ENCODE results near the gene CNTNAP2. TPM values are rescaled to one million over a fixed set of nuclear protein-coding genes. Genes with fewer than 3 reads are reported as not detected.

The CNTNAP2 gene
- polyA plus RNA-seq, 2 donors: 0.41 to 0.48 TPM

GRCh38 chr7:147903536-147904218, 1787.1 kb downstream of the CNTNAP2 start:
- Histone ChIP-seq H3K27ac (ENCODE audit: low read depth in 2 of 2, low read length in 1 of 2) (no peak overlapping the region), H3K4me3 (ENCODE audit: low read depth in 1 of 2, low read length in 2 of 2) (no peak overlapping the region), H3K27me3 (ENCODE audit: control insufficient read depth in 1 of 2, insufficient read depth in 2 of 2, low read length in 2 of 2) (no peaks in the 10 kb centered on the region), H3K36me3 (ENCODE audit: control insufficient read depth in 2 of 2, insufficient read depth in 2 of 2, low read length in 1 of 2) (no peaks in the 10 kb centered on the region), H3K4me1 (ENCODE audit: control insufficient read depth in 2 of 2, insufficient read depth in 2 of 2, low read length in 1 of 2) (no peaks in the 10 kb centered on the region), H3K9me3 (ENCODE audit: control insufficient read depth in 2 of 2, insufficient read depth in 1 of 2, low read depth in 1 of 2, low read length in 1 of 2) (no peaks in the 10 kb centered on the region)
- WGBS, 2 donors: 80 to 83% methylated on average over 13 of the region's 13 CpGs

GRCh38 chr7:147904219-147904576, 1787.6 kb downstream of the CNTNAP2 start:
- WGBS, 2 donors: 42 to 59% methylated on average over 3 of the region's 3 CpGs
- H3K36me3 ChIP-seq (ENCODE audit: control insufficient read depth in 2 of 2, insufficient read depth in 2 of 2, low read length in 1 of 2): no peaks in the 10 kb centered on the region
- H3K27me3 ChIP-seq (ENCODE audit: control insufficient read depth in 1 of 2, insufficient read depth in 2 of 2, low read length in 2 of 2): no peaks in the 10 kb centered on the region
- no peaks in the 10 kb centered on the region for H3K4me1 ChIP-seq (ENCODE audit: control insufficient read depth in 2 of 2, insufficient read depth in 2 of 2, low read length in 1 of 2)
- no peak overlapping the region for H3K4me3 ChIP-seq (ENCODE audit: low read depth in 1 of 2, low read length in 2 of 2)
- H3K27ac ChIP-seq (ENCODE audit: low read depth in 2 of 2, low read length in 1 of 2): no peak overlapping the region
- no peaks in the 10 kb centered on the region for H3K9me3 ChIP-seq (ENCODE audit: control insufficient read depth in 2 of 2, insufficient read depth in 1 of 2, low read depth in 1 of 2, low read length in 1 of 2)

- Histone ChIP-seq H3K9me3 (ENCODE audit: control insufficient read depth in 2 of 2, insufficient read depth in 1 of 2, low read depth in 1 of 2, low read length in 1 of 2) (peaks cover 0 to 3% of the 10 kb centered on the region in 2 donors), H3K27me3 (ENCODE audit: control insufficient read depth in 1 of 2, insufficient read depth in 2 of 2, low read length in 2 of 2) (no peaks in the 10 kb centered on the region), H3K4me3 (ENCODE audit: low read depth in 1 of 2, low read length in 2 of 2) (no peak overlapping the region), H3K4me1 (ENCODE audit: control insufficient read depth in 2 of 2, insufficient read depth in 2 of 2, low read length in 1 of 2) (no peaks in the 10 kb centered on the region), H3K27ac (ENCODE audit: low read depth in 2 of 2, low read length in 1 of 2) (no peak overlapping the region), H3K36me3 (ENCODE audit: control insufficient read depth in 2 of 2, insufficient read depth in 2 of 2, low read length in 1 of 2) (no peaks in the 10 kb centered on the region)
- WGBS, 2 donors: 73 to 74% methylated on average over 10 of the region's 10 CpGs
Measured at GRCh38 chr7:147909431-147910148, 1793.0 kb downstream of the CNTNAP2 start.

GRCh38 chr7:147911201-147911601, 1794.6 kb downstream of the CNTNAP2 start:
- H3K27me3 ChIP-seq (ENCODE audit: control insufficient read depth in 1 of 2, insufficient read depth in 2 of 2, low read length in 2 of 2): no peaks in the 10 kb centered on the region
- H3K4me1 ChIP-seq (ENCODE audit: control insufficient read depth in 2 of 2, insufficient read depth in 2 of 2, low read length in 1 of 2): no peaks in the 10 kb centered on the region
- H3K27ac ChIP-seq (ENCODE audit: low read depth in 2 of 2, low read length in 1 of 2): no peak overlapping the region
- peaks cover 0 to 3% of the 10 kb centered on the region in 2 donors for H3K9me3 ChIP-seq (ENCODE audit: control insufficient read depth in 2 of 2, insufficient read depth in 1 of 2, low read depth in 1 of 2, low read length in 1 of 2)
- no peak overlapping the region for H3K4me3 ChIP-seq (ENCODE audit: low read depth in 1 of 2, low read length in 2 of 2)
- 29 to 34% methylated on average over 3 of the region's 3 CpGs for WGBS, 2 donors
- H3K36me3 ChIP-seq (ENCODE audit: control insufficient read depth in 2 of 2, insufficient read depth in 2 of 2, low read length in 1 of 2): no peaks in the 10 kb centered on the region

GRCh38 chr7:147912291-147912690, 1795.7 kb downstream of the CNTNAP2 start:
- no peaks in the 10 kb centered on the region for H3K4me1 ChIP-seq (ENCODE audit: control insufficient read depth in 2 of 2, insufficient read depth in 2 of 2, low read length in 1 of 2)
- no peak overlapping the region for H3K4me3 ChIP-seq (ENCODE audit: low read depth in 1 of 2, low read length in 2 of 2)
- WGBS, 2 donors: 45 to 51% methylated on average over 2 of the region's 2 CpGs
- H3K27me3 ChIP-seq (ENCODE audit: control insufficient read depth in 1 of 2, insufficient read depth in 2 of 2, low read length in 2 of 2): no peaks in the 10 kb centered on the region
- H3K36me3 ChIP-seq (ENCODE audit: control insufficient read depth in 2 of 2, insufficient read depth in 2 of 2, low read length in 1 of 2): no peaks in the 10 kb centered on the region
- H3K27ac ChIP-seq (ENCODE audit: low read depth in 2 of 2, low read length in 1 of 2): no peak overlapping the region
- peaks cover 0 to 3% of the 10 kb centered on the region in 2 donors for H3K9me3 ChIP-seq (ENCODE audit: control insufficient read depth in 2 of 2, insufficient read depth in 1 of 2, low read depth in 1 of 2, low read length in 1 of 2)

GRCh38 chr7:147912946-147913638, 1796.5 kb downstream of the CNTNAP2 start:
- no peak overlapping the region for H3K4me3 ChIP-seq (ENCODE audit: low read depth in 1 of 2, low read length in 2 of 2)
- WGBS, 2 donors: 86% methylated on average over 2 of the region's 2 CpGs
- H3K36me3 ChIP-seq (ENCODE audit: control insufficient read depth in 2 of 2, insufficient read depth in 2 of 2, low read length in 1 of 2): no peaks in the 10 kb centered on the region
- peaks cover 0 to 3% of the 10 kb centered on the region in 2 donors for H3K9me3 ChIP-seq (ENCODE audit: control insufficient read depth in 2 of 2, insufficient read depth in 1 of 2, low read depth in 1 of 2, low read length in 1 of 2)
- no peaks in the 10 kb centered on the region for H3K27me3 ChIP-seq (ENCODE audit: control insufficient read depth in 1 of 2, insufficient read depth in 2 of 2, low read length in 2 of 2)
- no peaks in the 10 kb centered on the region for H3K4me1 ChIP-seq (ENCODE audit: control insufficient read depth in 2 of 2, insufficient read depth in 2 of 2, low read length in 1 of 2)
- H3K27ac ChIP-seq (ENCODE audit: low read depth in 2 of 2, low read length in 1 of 2): no peak overlapping the region

- no peak overlapping the region for H3K4me3 ChIP-seq (ENCODE audit: low read depth in 1 of 2, low read length in 2 of 2)
- H3K36me3 ChIP-seq (ENCODE audit: control insufficient read depth in 2 of 2, insufficient read depth in 2 of 2, low read length in 1 of 2): no peaks in the 10 kb centered on the region
- peaks cover 0 to 3% of the 10 kb centered on the region in 2 donors for H3K9me3 ChIP-seq (ENCODE audit: control insufficient read depth in 2 of 2, insufficient read depth in 1 of 2, low read depth in 1 of 2, low read length in 1 of 2)
- WGBS, 2 donors: 47 to 51% methylated on average over 4 of the region's 4 CpGs
- no peak overlapping the region for H3K27ac ChIP-seq (ENCODE audit: low read depth in 2 of 2, low read length in 1 of 2)
- no peaks in the 10 kb centered on the region for H3K4me1 ChIP-seq (ENCODE audit: control insufficient read depth in 2 of 2, insufficient read depth in 2 of 2, low read length in 1 of 2)
- no peaks in the 10 kb centered on the region for H3K27me3 ChIP-seq (ENCODE audit: control insufficient read depth in 1 of 2, insufficient read depth in 2 of 2, low read length in 2 of 2)
Measured at GRCh38 chr7:147915781-147916180, 1799.2 kb downstream of the CNTNAP2 start.

- Histone ChIP-seq H3K27ac (ENCODE audit: low read depth in 2 of 2, low read length in 1 of 2) (no peak overlapping the region), H3K36me3 (ENCODE audit: control insufficient read depth in 2 of 2, insufficient read depth in 2 of 2, low read length in 1 of 2) (no peaks in the 10 kb centered on the region), H3K9me3 (ENCODE audit: control insufficient read depth in 2 of 2, insufficient read depth in 1 of 2, low read depth in 1 of 2, low read length in 1 of 2) (peaks cover 0 to 3% of the 10 kb centered on the region in 2 donors), H3K27me3 (ENCODE audit: control insufficient read depth in 1 of 2, insufficient read depth in 2 of 2, low read length in 2 of 2) (no peaks in the 10 kb centered on the region), H3K4me3 (ENCODE audit: low read depth in 1 of 2, low read length in 2 of 2) (no peak overlapping the region), H3K4me1 (ENCODE audit: control insufficient read depth in 2 of 2, insufficient read depth in 2 of 2, low read length in 1 of 2) (no peaks in the 10 kb centered on the region)
- WGBS, 2 donors: 73 to 79% methylated on average over 4 of the region's 4 CpGs
Measured at GRCh38 chr7:147916573-147916972, 1800.0 kb downstream of the CNTNAP2 start.

- no peaks in the 10 kb centered on the region for H3K9me3 ChIP-seq (ENCODE audit: control insufficient read depth in 2 of 2, insufficient read depth in 1 of 2, low read depth in 1 of 2, low read length in 1 of 2)
- H3K27ac ChIP-seq (ENCODE audit: low read depth in 2 of 2, low read length in 1 of 2): no peak overlapping the region
- no peaks in the 10 kb centered on the region for H3K4me1 ChIP-seq (ENCODE audit: control insufficient read depth in 2 of 2, insufficient read depth in 2 of 2, low read length in 1 of 2)
- H3K27me3 ChIP-seq (ENCODE audit: control insufficient read depth in 1 of 2, insufficient read depth in 2 of 2, low read length in 2 of 2): no peaks in the 10 kb centered on the region
- WGBS, 2 donors: 91 to 99% methylated on average over 3 of the region's 3 CpGs
- H3K4me3 ChIP-seq (ENCODE audit: low read depth in 1 of 2, low read length in 2 of 2): no peak overlapping the region
- no peaks in the 10 kb centered on the region for H3K36me3 ChIP-seq (ENCODE audit: control insufficient read depth in 2 of 2, insufficient read depth in 2 of 2, low read length in 1 of 2)
Measured at GRCh38 chr7:147923841-147924240, 1807.2 kb downstream of the CNTNAP2 start.
